ENCODE measurements around the gene CCDC33.
A peak's percentile ranks its signal among the peaks of the same experiment; 100 is the strongest.

The CCDC33 gene

DNA sequence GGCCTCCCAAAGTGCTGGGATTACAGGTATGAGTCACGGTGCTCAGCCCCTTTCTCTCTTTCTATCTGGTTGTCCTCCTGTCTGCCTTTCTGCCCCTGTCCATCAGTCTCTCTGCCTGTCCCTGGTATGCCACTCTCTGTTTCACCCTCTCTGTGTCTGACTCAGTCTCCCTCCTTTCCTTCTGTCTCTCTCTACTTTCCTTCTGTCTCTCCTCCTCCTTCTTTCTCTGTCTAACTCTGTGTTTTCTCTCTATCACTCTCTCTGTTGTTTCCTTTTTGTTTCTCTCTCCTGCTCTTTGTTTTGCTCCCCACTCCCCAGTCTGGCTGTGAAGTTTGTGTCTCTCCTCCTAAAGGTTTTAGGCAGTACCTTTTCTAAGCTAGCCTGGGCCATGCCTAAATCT lies 24.5 kb upstream of the CCDC33 start:
- Histone ChIP-seq H3K4me3 (ENCODE audit: insufficient read depth in 1 of 2, low read depth in 1 of 2, low read length in 2 of 2) (no peak overlapping the region), H3K36me3 (ENCODE audit: control insufficient read depth in 1 of 2, insufficient read depth in 2 of 2, low read depth in 1 of 2, low read length in 2 of 2) (no peaks in the 10 kb centered on the region), H2BK12ac (ENCODE audit: low read length in 2 of 2) (no peak overlapping the region), H3K18ac (ENCODE audit: low read depth in 1 of 2, low read length in 2 of 2) (no peak overlapping the region), H3K14ac (ENCODE audit: low read length in 2 of 2) (no peak overlapping the region), H3K27ac (ENCODE audit: low read length, poor library complexity, severe bottlenecking) (no peak overlapping the region), H3K27me3 (ENCODE audit: control insufficient read depth in 1 of 2, insufficient read depth in 1 of 2, low read length in 2 of 2) (peaks cover 0 to 13% of the 10 kb centered on the region in 2 experiments), H2BK15ac (ENCODE audit: low read depth, poor library complexity, severe bottlenecking) (no peak overlapping the region), H4K91ac (ENCODE audit: low read length) (no peak overlapping the region), H3K9me3 (ENCODE audit: control insufficient read depth, low read length) (no peaks in the 10 kb centered on the region), H2BK5ac (ENCODE audit: low read depth, low read length, poor library complexity, severe bottlenecking) (no peak overlapping the region), H3K23ac (ENCODE audit: low read length in 2 of 2) (no peak overlapping the region), H2AFZ (ENCODE audit: low read depth, low read length) (no peak overlapping the region), H3K9ac (ENCODE audit: low read length) (no peak overlapping the region), H3K4ac (ENCODE audit: low read depth in 1 of 2, low read length in 2 of 2) (no peak overlapping the region), H2AK5ac (ENCODE audit: low read length, severe bottlenecking) (peak overlapping the region; percentile 37), H3K79me1 (replicated peaks; ENCODE audit: low read length, poor library complexity, severe bottlenecking) (no peaks in the 10 kb centered on the region), H4K8ac (ENCODE audit: low read length) (no peak overlapping the region), H3K4me2 (ENCODE audit: low read length, poor library complexity, severe bottlenecking) (no peak overlapping the region), H3K4me1 (ENCODE audit: control insufficient read depth, insufficient read depth, low read depth, low read length) (peaks cover 52% of the 10 kb centered on the region), H2BK120ac (ENCODE audit: low read depth, low read length) (no peak overlapping the region)
- no peak for DNase-seq
- 89% methylated on average over 1 of the region's 1 CpG for WGBS

DNA sequence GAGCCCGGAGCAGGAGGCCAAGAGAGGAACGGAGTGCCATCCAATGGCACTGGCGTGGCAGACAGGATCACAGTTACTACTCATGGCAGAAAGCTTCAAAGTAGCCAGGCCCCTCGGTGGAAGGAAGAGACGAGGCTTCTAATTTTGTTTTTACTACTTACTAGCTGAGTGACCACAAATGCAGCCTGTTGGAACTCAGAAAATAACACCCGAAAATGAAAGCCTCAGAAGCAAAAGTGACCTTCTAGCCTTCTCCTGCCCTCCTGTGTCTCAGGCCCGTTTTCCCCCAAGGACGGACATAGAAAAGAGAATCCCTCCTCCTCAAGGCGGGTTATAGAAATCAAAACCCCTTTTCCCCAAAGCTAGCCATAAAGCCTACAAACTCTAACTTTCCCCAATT lies 23.6 kb upstream of the CCDC33 start:
- Histone ChIP-seq H3K4me2 (ENCODE audit: low read length, poor library complexity, severe bottlenecking) (no peak overlapping the region), H2AK5ac (ENCODE audit: low read length, severe bottlenecking) (peak overlapping the region; percentile 37), H4K8ac (ENCODE audit: low read length) (no peak overlapping the region), H2BK120ac (ENCODE audit: low read depth, low read length) (no peak overlapping the region), H4K91ac (ENCODE audit: low read length) (peak overlapping the region; percentile 10), H3K4me3 (ENCODE audit: insufficient read depth in 1 of 2, low read depth in 1 of 2, low read length in 2 of 2) (no peak overlapping the region), H2BK15ac (ENCODE audit: low read depth, poor library complexity, severe bottlenecking) (no peak overlapping the region), H2AFZ (ENCODE audit: low read depth, low read length) (no peak overlapping the region), H3K27ac (ENCODE audit: low read length, poor library complexity, severe bottlenecking) (no peak overlapping the region), H3K36me3 (ENCODE audit: control insufficient read depth in 1 of 2, insufficient read depth in 2 of 2, low read depth in 1 of 2, low read length in 2 of 2) (no peaks in the 10 kb centered on the region), H3K23ac (ENCODE audit: low read length in 2 of 2) (no peak overlapping the region), H3K18ac (ENCODE audit: low read depth in 1 of 2, low read length in 2 of 2) (peak overlapping the region in 1 of 2 experiments; percentile 21), H3K27me3 (ENCODE audit: control insufficient read depth in 1 of 2, insufficient read depth in 1 of 2, low read length in 2 of 2) (peaks cover 0 to 14% of the 10 kb centered on the region in 2 experiments), H2BK12ac (ENCODE audit: low read length in 2 of 2) (peak overlapping the region in 1 of 2 experiments; percentile 51), H2BK5ac (ENCODE audit: low read depth, low read length, poor library complexity, severe bottlenecking) (no peak overlapping the region), H3K4ac (ENCODE audit: low read depth in 1 of 2, low read length in 2 of 2) (no peak overlapping the region), H3K9me3 (ENCODE audit: control insufficient read depth, low read length) (no peaks in the 10 kb centered on the region), H3K79me1 (replicated peaks; ENCODE audit: low read length, poor library complexity, severe bottlenecking) (no peaks in the 10 kb centered on the region), H3K14ac (ENCODE audit: low read length in 2 of 2) (no peak overlapping the region), H3K9ac (ENCODE audit: low read length) (no peak overlapping the region), H3K4me1 (ENCODE audit: control insufficient read depth, insufficient read depth, low read depth, low read length) (peaks cover 46% of the 10 kb centered on the region)
- 81% methylated on average over 9 of the region's 9 CpGs for WGBS
- no peak for DNase-seq

DNA sequence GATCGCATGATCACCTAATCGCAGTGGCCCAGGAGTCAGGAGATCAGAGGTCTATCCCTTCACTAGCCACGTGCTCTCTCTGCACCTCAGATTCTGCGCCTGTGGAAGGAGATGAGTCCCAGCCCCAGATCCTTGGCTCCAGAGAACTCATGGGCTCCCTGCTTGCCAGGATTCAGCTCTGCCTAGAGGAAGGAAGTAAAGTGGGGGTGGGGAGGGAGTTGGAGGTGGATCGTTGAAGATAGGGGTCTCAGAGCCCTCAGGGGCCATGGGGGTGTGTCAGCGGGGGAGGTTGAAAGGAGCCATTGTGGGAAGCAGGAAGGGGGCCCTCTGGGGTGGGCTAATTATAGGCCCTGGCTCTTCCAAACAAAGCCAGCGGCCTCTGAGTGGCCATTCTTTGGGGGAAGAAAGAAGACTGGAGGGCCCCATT lies 22.3 kb upstream of the CCDC33 start:
- no peak overlapping the region for H2AFZ ChIP-seq (ENCODE audit: low read depth, low read length)
- peak overlapping the region in 1 of 2 experiments; percentile 4 for H2BK12ac ChIP-seq (ENCODE audit: low read length in 2 of 2)
- no peak overlapping the region for H3K23ac ChIP-seq (ENCODE audit: low read length in 2 of 2)
- H3K79me1 ChIP-seq (replicated peaks; ENCODE audit: low read length, poor library complexity, severe bottlenecking), result no peaks in the 10 kb centered on the region
- no peak for DNase-seq
- no peak overlapping the region for H3K14ac ChIP-seq (ENCODE audit: low read length in 2 of 2)
- peaks cover 33% of the 10 kb centered on the region for H3K4me1 ChIP-seq (ENCODE audit: control insufficient read depth, insufficient read depth, low read depth, low read length)
- H3K9me3 ChIP-seq (ENCODE audit: control insufficient read depth, low read length), result no peaks in the 10 kb centered on the region
- no peak overlapping the region for H3K27ac ChIP-seq (ENCODE audit: low read length, poor library complexity, severe bottlenecking)
- H3K4me2 ChIP-seq (ENCODE audit: low read length, poor library complexity, severe bottlenecking), result no peak overlapping the region
- no peak overlapping the region for H2BK120ac ChIP-seq (ENCODE audit: low read depth, low read length)
- H2BK5ac ChIP-seq (ENCODE audit: low read depth, low read length, poor library complexity, severe bottlenecking), result no peak overlapping the region
- peaks cover 5 to 15% of the 10 kb centered on the region in 2 experiments for H3K27me3 ChIP-seq (ENCODE audit: control insufficient read depth in 1 of 2, insufficient read depth in 1 of 2, low read length in 2 of 2)
- H3K36me3 ChIP-seq (ENCODE audit: control insufficient read depth in 1 of 2, insufficient read depth in 2 of 2, low read depth in 1 of 2, low read length in 2 of 2), result no peaks in the 10 kb centered on the region
- H3K18ac ChIP-seq (ENCODE audit: low read depth in 1 of 2, low read length in 2 of 2), result peak overlapping the region in 1 of 2 experiments; percentile 16
- no peak overlapping the region for H3K4me3 ChIP-seq (ENCODE audit: insufficient read depth in 1 of 2, low read depth in 1 of 2, low read length in 2 of 2)
- H3K9ac ChIP-seq (ENCODE audit: low read length), result no peak overlapping the region
- WGBS, result 54% methylated on average over 7 of the region's 7 CpGs
- peak overlapping the region; percentile 19 for H4K8ac ChIP-seq (ENCODE audit: low read length)
- no peak overlapping the region for H3K4ac ChIP-seq (ENCODE audit: low read depth in 1 of 2, low read length in 2 of 2)
- no peak overlapping the region for H2AK5ac ChIP-seq (ENCODE audit: low read length, severe bottlenecking)
- H2BK15ac ChIP-seq (ENCODE audit: low read depth, poor library complexity, severe bottlenecking), result peak overlapping the region; percentile 28
- H4K91ac ChIP-seq (ENCODE audit: low read length), result peak overlapping the region; percentile 52

DNA sequence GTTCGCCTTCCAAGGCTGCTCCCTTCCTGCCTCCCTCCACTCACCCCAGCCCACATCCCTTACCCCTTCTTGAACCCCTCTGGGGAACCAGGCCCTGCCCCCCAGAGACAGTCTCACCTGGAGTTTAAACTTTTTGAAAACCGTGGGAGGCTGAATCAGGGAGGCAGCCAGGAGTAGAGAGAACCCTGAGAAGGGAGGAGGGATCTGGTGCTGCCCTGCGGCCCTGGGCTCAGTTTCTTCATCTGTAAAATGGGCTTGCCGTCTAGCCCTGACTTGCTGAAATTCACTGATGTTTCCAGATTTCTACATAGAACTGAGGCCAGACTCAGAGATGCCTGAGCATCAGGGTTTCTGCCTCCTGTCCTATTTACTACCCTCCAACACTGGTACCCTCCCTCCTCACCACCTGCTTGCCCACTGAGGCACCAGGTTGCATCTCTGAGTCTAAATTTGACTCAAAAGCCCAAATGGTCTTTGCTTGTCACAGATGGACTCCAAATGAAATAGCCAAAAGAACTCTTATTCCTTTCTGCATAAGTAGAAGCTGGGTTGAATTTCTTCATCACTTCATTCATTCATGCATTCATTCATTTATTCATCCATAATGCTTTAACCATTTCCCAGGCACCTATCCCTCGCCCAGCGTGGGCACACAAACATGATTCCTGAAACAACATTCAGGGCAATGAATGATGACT lies 21.7 kb upstream of the CCDC33 start:
- Histone ChIP-seq H2BK15ac (ENCODE audit: low read depth, poor library complexity, severe bottlenecking) (no peak overlapping the region), H3K23ac (ENCODE audit: low read length in 2 of 2) (no peak overlapping the region), H2BK5ac (ENCODE audit: low read depth, low read length, poor library complexity, severe bottlenecking) (peak overlapping the region; percentile 9), H4K91ac (ENCODE audit: low read length) (no peak overlapping the region), H3K27ac (ENCODE audit: low read length, poor library complexity, severe bottlenecking) (peak overlapping the region; percentile 33), H3K79me1 (replicated peaks; ENCODE audit: low read length, poor library complexity, severe bottlenecking) (no peaks in the 10 kb centered on the region), H3K4me3 (ENCODE audit: insufficient read depth in 1 of 2, low read depth in 1 of 2, low read length in 2 of 2) (no peak overlapping the region), H4K8ac (ENCODE audit: low read length) (no peak overlapping the region), H3K27me3 (ENCODE audit: control insufficient read depth in 1 of 2, insufficient read depth in 1 of 2, low read length in 2 of 2) (peaks cover 11 to 21% of the 10 kb centered on the region in 2 experiments), H3K9me3 (ENCODE audit: control insufficient read depth, low read length) (no peaks in the 10 kb centered on the region), H2BK120ac (ENCODE audit: low read depth, low read length) (no peak overlapping the region), H2BK12ac (ENCODE audit: low read length in 2 of 2) (no peak overlapping the region), H3K4me1 (ENCODE audit: control insufficient read depth, insufficient read depth, low read depth, low read length) (peaks cover 27% of the 10 kb centered on the region), H3K9ac (ENCODE audit: low read length) (no peak overlapping the region), H2AK5ac (ENCODE audit: low read length, severe bottlenecking) (peak overlapping the region; percentile 72), H3K18ac (ENCODE audit: low read depth in 1 of 2, low read length in 2 of 2) (no peak overlapping the region), H3K4me2 (ENCODE audit: low read length, poor library complexity, severe bottlenecking) (no peak overlapping the region), H3K36me3 (ENCODE audit: control insufficient read depth in 1 of 2, insufficient read depth in 2 of 2, low read depth in 1 of 2, low read length in 2 of 2) (no peaks in the 10 kb centered on the region), H2AFZ (ENCODE audit: low read depth, low read length) (no peak overlapping the region), H3K14ac (ENCODE audit: low read length in 2 of 2) (no peak overlapping the region), H3K4ac (ENCODE audit: low read depth in 1 of 2, low read length in 2 of 2) (no peak overlapping the region)
- WGBS, result 75% methylated on average over 5 of the region's 6 CpGs
- DNase-seq, result no peak
